IPS-NIHi7 (cell line): ENCODE results near the gene CLEC14A.

Experiments used
- DNase-seq: peaks from one replicate; pipeline ENCODE4 v3.0.0; 2012; ENCODE audit warnings: mixed read lengths; ENCODE audit errors: extremely low spot score

The CLEC14A gene

GRCh38 chr14:38255673-38256532 is at the start of gene CLEC14A:
TSS of gene CLEC14A (minus strand) at chr14:38256093. CDS start at chr14:38256022, 71 bp downstream.
- peak; percentile 52 for DNase-seq

- DNase-seq = no peak
These were observed 47.1 kb upstream of the CLEC14A start for GRCh38 chr14:38302966-38303365.

GRCh38 chr14:38302034-38302433 is 46.1 kb upstream of the CLEC14A start:
- no peak for DNase-seq

- no peak for DNase-seq
These were observed 41.8 kb upstream of the CLEC14A start for GRCh38 chr14:38297681-38298080.

GRCh38 chr14:38291681-38292467 is 36.0 kb upstream of the CLEC14A start:
- DNase-seq = no peak

GRCh38 chr14:38290601-38291188 is 34.8 kb upstream of the CLEC14A start:
- no peak for DNase-seq

- DNase-seq = no peak
These were observed 30.6 kb upstream of the CLEC14A start for GRCh38 chr14:38286452-38286851.

- DNase-seq = no peak
These were observed 30.1 kb upstream of the CLEC14A start for GRCh38 chr14:38285962-38286361.

GRCh38 chr14:38282936-38283335 is 27.0 kb upstream of the CLEC14A start:
- no peak for DNase-seq

- DNase-seq = no peak
These were observed 24.2 kb upstream of the CLEC14A start for GRCh38 chr14:38280081-38280480.

- no peak for DNase-seq
These were observed 23.7 kb upstream of the CLEC14A start for GRCh38 chr14:38279572-38279971.

GRCh38 chr14:38278035-38278434 is 22.1 kb upstream of the CLEC14A start:
- DNase-seq = no peak

- no peak for DNase-seq
These were observed 7.0 kb upstream of the CLEC14A start for GRCh38 chr14:38262844-38263243.

- DNase-seq = no peak
These were observed 5.7 kb upstream of the CLEC14A start for GRCh38 chr14:38261620-38262019.

- DNase-seq = no peak
These were observed 1.6 kb upstream of the CLEC14A start for GRCh38 chr14:38257507-38257906.

GRCh38 chr14:38256533-38256840 is 594 bp upstream of the CLEC14A start:
- DNase-seq = peak; percentile 16

- DNase-seq = no peak
These were observed 553 bp downstream of the CLEC14A start for GRCh38 chr14:38255408-38255672.

- peak; percentile 34 for DNase-seq
These were observed 1.1 kb downstream of the CLEC14A start for GRCh38 chr14:38254571-38255407.

GRCh38 chr14:38253676-38254075 is 2.2 kb downstream of the CLEC14A start:
- DNase-seq = no peak

- DNase-seq = no peak
These were observed 3.7 kb downstream of the CLEC14A start for GRCh38 chr14:38252066-38252710.

- no peak for DNase-seq
These were observed 5.6 kb downstream of the CLEC14A start for GRCh38 chr14:38250331-38250730.
